Osteoblast (primary cell): ENCODE results near the gene BICDL2. TPM values are rescaled to one million over a fixed set of nuclear protein-coding genes. Genes with fewer than 3 reads are reported as not detected.

Experiments used
- DNase-seq: peaks from one replicate; pipeline ENCODE4 v3.0.0; 2011; ENCODE audit warnings: low spot score, mixed read lengths; ENCODE audit not compliant: insufficient read length; ENCODE audit errors: missing footprints
- H2AFZ ChIP-seq: 2 replicates; pipeline ENCODE4 v1.6.0; 2011; ENCODE audit warnings: mild to moderate bottlenecking, low read length
- H3K27ac ChIP-seq: 2 replicates; pipeline ENCODE4 v1.5.1; 2011; ENCODE audit warnings: mild to moderate bottlenecking, low read depth, low read length, moderate library complexity
- H3K27me3 ChIP-seq: 2 replicates; pipeline ENCODE4 v1.6.0; 2012; ENCODE audit warnings: mild to moderate bottlenecking, control low read depth, inconsistent platforms, low read length, moderate library complexity; ENCODE audit not compliant: insufficient read depth
- H3K36me3 ChIP-seq: 2 replicates; pipeline ENCODE4 v1.5.1; 2011; ENCODE audit warnings: mild to moderate bottlenecking, low read length, control low read depth, moderate library complexity; ENCODE audit not compliant: insufficient read depth
- H3K4me1 ChIP-seq: 2 replicates; pipeline ENCODE4 v1.5.1; 2011; ENCODE audit warnings: mild to moderate bottlenecking, low read length, control low read depth, moderate library complexity; ENCODE audit not compliant: insufficient read depth
- H3K4me2 ChIP-seq: 2 replicates; pipeline ENCODE4 v1.6.0; 2011; ENCODE audit warnings: mild to moderate bottlenecking, low read length; ENCODE audit not compliant: insufficient read depth
- H3K4me3 ChIP-seq: fragments of 200-600 bp; sonication (generic); 3 replicates; pipeline ENCODE4 v1.5.1; 2012; ENCODE audit warnings: mild to moderate bottlenecking, low read length, inconsistent platforms; ENCODE audit not compliant: insufficient read depth
- H3K79me2 ChIP-seq: 2 replicates; pipeline ENCODE4 v1.6.0; 2012; ENCODE audit warnings: mild to moderate bottlenecking, low read length, control low read depth, inconsistent platforms; ENCODE audit not compliant: insufficient read depth
- H3K9me3 ChIP-seq: 2 replicates; pipeline ENCODE4 v1.5.1; 2011; ENCODE audit warnings: low read depth, low read length, control low read depth
- H4K20me1 ChIP-seq: 2 replicates; pipeline ENCODE4 v1.6.0; 2012; ENCODE audit warnings: mild to moderate bottlenecking, low read length, control low read depth; ENCODE audit not compliant: insufficient read depth
- total RNA-seq: library from RNA; depleted of rRNA; stranded (reverse); fragments of >200 nt; gene quantifications from 2 replicates; pipeline ENCODE4 v1.2.3, GENCODE V29; 2012
- TF ChIP-seq, protein P1 (sequence below): IDR thresholded peaks from 2 replicates; pipeline ENCODE4 v1.5.1; 2011; ENCODE audit warnings: mild to moderate bottlenecking, low read depth, low read length, moderate library complexity; ENCODE audit errors: extremely low read depth

BICDL2 gene
- total RNA-seq, 1 donor, result not detected

GRCh38 chr16:3060339-3061127, 23.8 kb upstream of the BICDL2 start:
- H2AFZ ChIP-seq, result no peak overlapping the region
- DNase-seq, result peak; percentile 79
- H3K27me3 ChIP-seq, result peaks cover 3% of the 10 kb centered on the region
- H3K79me2 ChIP-seq, result no peaks in the 10 kb centered on the region
- H3K9me3 ChIP-seq, result no peaks in the 10 kb centered on the region
- no peak overlapping the region for H3K4me2 ChIP-seq
- no peak overlapping the region for H3K27ac ChIP-seq
- H4K20me1 ChIP-seq, result no peaks in the 10 kb centered on the region
- TF ChIP-seq, protein P1, sequence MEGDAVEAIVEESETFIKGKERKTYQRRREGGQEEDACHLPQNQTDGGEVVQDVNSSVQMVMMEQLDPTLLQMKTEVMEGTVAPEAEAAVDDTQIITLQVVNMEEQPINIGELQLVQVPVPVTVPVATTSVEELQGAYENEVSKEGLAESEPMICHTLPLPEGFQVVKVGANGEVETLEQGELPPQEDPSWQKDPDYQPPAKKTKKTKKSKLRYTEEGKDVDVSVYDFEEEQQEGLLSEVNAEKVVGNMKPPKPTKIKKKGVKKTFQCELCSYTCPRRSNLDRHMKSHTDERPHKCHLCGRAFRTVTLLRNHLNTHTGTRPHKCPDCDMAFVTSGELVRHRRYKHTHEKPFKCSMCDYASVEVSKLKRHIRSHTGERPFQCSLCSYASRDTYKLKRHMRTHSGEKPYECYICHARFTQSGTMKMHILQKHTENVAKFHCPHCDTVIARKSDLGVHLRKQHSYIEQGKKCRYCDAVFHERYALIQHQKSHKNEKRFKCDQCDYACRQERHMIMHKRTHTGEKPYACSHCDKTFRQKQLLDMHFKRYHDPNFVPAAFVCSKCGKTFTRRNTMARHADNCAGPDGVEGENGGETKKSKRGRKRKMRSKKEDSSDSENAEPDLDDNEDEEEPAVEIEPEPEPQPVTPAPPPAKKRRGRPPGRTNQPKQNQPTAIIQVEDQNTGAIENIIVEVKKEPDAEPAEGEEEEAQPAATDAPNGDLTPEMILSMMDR, result no peak
- no peak overlapping the region for H3K4me3 ChIP-seq
- H3K36me3 ChIP-seq, result no peaks in the 10 kb centered on the region
- peaks cover 3% of the 10 kb centered on the region for H3K4me1 ChIP-seq

DNA sequence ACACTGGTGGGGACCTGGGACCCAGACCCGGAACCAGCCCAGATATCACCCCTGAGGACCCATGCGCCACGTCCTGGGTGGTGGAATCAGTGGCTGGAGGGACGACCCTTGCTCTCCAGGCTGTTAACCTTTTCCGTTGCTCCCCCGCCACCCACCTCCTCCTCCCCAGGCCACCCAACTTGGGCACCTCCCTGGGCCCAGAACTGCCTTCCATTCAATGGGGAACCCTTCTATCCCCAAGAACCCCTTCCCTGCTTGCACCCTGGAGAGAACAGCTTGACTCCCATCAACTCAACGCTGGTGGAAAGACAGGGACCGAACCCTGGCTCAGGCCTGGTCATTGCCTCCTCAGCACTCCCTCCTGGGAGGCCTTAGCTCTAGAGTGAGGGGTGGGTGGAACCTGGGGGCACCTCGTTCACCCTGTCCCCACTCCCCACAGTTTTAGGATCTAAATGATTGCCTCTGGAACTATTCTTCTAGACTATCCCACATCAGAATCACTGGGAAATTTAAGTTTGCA, 23.0 kb upstream of the BICDL2 start:
- H3K27ac ChIP-seq, result no peak overlapping the region
- peak overlapping the region; percentile 90 for H3K4me3 ChIP-seq
- no peaks in the 10 kb centered on the region for H4K20me1 ChIP-seq
- no peaks in the 10 kb centered on the region for H3K79me2 ChIP-seq
- TF ChIP-seq, protein P1, result no peak
- H3K36me3 ChIP-seq, result no peaks in the 10 kb centered on the region
- peak overlapping the region; percentile 93 for H2AFZ ChIP-seq
- DNase-seq, result peak; percentile 62
- H3K4me2 ChIP-seq, result peak overlapping the region; percentile 90
- peaks cover 3% of the 10 kb centered on the region for H3K27me3 ChIP-seq
- H3K9me3 ChIP-seq, result no peaks in the 10 kb centered on the region
- H3K4me1 ChIP-seq, result no peaks in the 10 kb centered on the region

DNA sequence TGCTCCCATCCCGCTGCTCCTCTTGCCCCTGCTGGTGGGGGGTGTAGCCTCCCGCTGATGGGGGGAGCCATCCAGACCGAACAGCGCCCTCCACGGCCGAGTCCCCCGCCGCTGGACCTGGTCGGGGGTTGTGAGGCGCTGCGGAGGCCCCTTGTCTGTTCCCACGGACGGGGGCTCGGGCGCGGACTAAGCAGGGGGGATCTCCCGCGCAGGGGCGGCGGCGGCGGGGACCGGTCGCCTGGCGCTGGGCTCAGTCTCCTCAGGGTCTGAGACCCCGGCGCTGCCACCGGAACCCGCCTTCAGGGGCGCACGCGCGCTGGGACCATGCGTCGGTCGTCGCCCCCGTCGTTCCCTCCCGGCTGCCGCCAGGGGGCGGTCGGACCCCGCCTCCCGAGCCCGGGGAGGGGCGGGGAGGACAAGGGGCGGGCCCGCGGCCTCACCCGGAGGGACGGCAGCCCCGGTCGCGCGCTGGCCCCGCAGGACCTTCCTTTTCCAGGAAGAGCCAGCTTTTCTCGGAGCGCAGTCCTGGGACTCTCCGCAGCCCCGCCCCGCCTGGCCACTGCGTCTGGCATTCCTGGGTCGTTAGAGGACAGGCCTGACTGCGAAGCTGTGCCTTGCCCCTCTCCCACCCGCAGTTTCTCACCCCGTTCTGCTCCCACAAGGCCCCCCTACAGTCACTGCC, 22.4 kb upstream of the BICDL2 start:
- no peaks in the 10 kb centered on the region for H4K20me1 ChIP-seq
- DNase-seq, result peak; percentile 100
- peak overlapping the region; percentile 90 for H3K4me3 ChIP-seq
- H3K4me1 ChIP-seq, result no peaks in the 10 kb centered on the region
- peak overlapping the region; percentile 93 for H2AFZ ChIP-seq
- H3K27ac ChIP-seq, result peak overlapping the region; percentile 48
- no peaks in the 10 kb centered on the region for H3K79me2 ChIP-seq
- H3K9me3 ChIP-seq, result no peaks in the 10 kb centered on the region
- TF ChIP-seq, protein P1, result peak; percentile 65
- no peaks in the 10 kb centered on the region for H3K36me3 ChIP-seq
- H3K27me3 ChIP-seq, result peaks cover 3% of the 10 kb centered on the region
- peak overlapping the region; percentile 90 for H3K4me2 ChIP-seq
